ENCODE results near the gene COL13A1. TPM values are rescaled to one million over a fixed set of nuclear protein-coding genes. Genes with fewer than 3 reads are reported as not detected.

The COL13A1 gene
- total RNA-seq, 1 donor from 2014 or later, result 9.5 TPM

GRCh38 chr10:70007116-70007820 is 205.6 kb downstream of the COL13A1 start:
- TF ChIP-seq CTCF (conservative IDR thresholded peaks at IDR 0.05), result no peak
- peaks cover 59% of the 10 kb centered on the region for H3K27me3 Mint-ChIP-seq (ENCODE audit: low read depth)
- H3K27ac Mint-ChIP-seq (ENCODE audit: unreplicated experiment), result no peak overlapping the region
- no peaks in the 10 kb centered on the region for H3K4me1 Mint-ChIP-seq
- no peak overlapping the region for H3K4me3 Mint-ChIP-seq
- peaks cover 7% of the 10 kb centered on the region for H3K9me3 Mint-ChIP-seq
- no peaks in the 10 kb centered on the region for H3K36me3 Mint-ChIP-seq (ENCODE audit: low read depth)
- no peak for DNase-seq (ENCODE audit: low read depth, low spot score)

Other genes starting within 250 kb of the COL13A1 start
- gene NEUROG3, start 228.5 kb upstream of the COL13A1 start, total RNA-seq, result 0.43 and 0.91 TPM in 2 replicates
- 11.6 and 12.5 TPM in 2 replicates for gene FAM241B, start 171.7 kb upstream of the COL13A1 start, total RNA-seq

Measured in neural crest cell (in vitro differentiated cells).